Activated naive CD8-positive, alpha-beta T cell treated with anti-CD3 and anti-CD28 coated beads, Interleukin-2, amount 10 ng/mL, durations not matched to agents 7 days and 5 days (primary cell): ENCODE results near the gene MOCS1. TPM values are rescaled to one million over a fixed set of nuclear protein-coding genes. Genes with fewer than 3 reads are reported as not detected.
A peak's percentile ranks its signal among the peaks of the same experiment; 100 is the strongest.

Experiments
- ATAC-seq: fragments of 150-1000 bp; cut with Tn5 transposase; one replicate; pipeline ENCODE4 v1.10.0; 2021; ENCODE audit warnings: low read depth, moderate library complexity
- POLR2A ChIA-PET: fragments of 350-600 bp; sonication (Branson Sonifier 250); formaldehyde crosslinking; loops from one replicate; lab custom pipeline; 2021; ENCODE audit warnings: antibody characterized with exemption; lab: Charles Lee
- DNase-seq: peaks from one replicate; pipeline ENCODE4 v3.0.0; 2021
- H3K27ac Mint-ChIP-seq: one replicate; pipeline ENCODE4 v1.8.0; 2022; ENCODE audit warnings: mild to moderate bottlenecking, mixed read lengths
- H3K27me3 Mint-ChIP-seq: one replicate; pipeline ENCODE4 v1.8.0; 2022; ENCODE audit warnings: mild to moderate bottlenecking, moderate library complexity, mixed read lengths
- H3K36me3 Mint-ChIP-seq: one replicate; pipeline ENCODE4 v1.8.0; 2021; ENCODE audit warnings: mild to moderate bottlenecking, mixed read lengths
- H3K4me1 Mint-ChIP-seq: one replicate; pipeline ENCODE4 v1.8.0; 2021; ENCODE audit warnings: mixed read lengths
- H3K4me3 Mint-ChIP-seq: one replicate; pipeline ENCODE4 v1.8.0; 2022; ENCODE audit warnings: mild to moderate bottlenecking, moderate library complexity, mixed read lengths
- H3K9me3 Mint-ChIP-seq: one replicate; pipeline ENCODE4 v1.8.0; 2021; ENCODE audit warnings: mixed read lengths
- total RNA-seq, 2 experiments: library from RNA; stranded (reverse); gene quantifications; one replicate each; pipeline ENCODE4 v1.2.3, GENCODE V29; 2021

Gene MOCS1
- total RNA-seq, 2 experiments from 2014 or later, result 0.37 to 0.61 TPM

DNA sequence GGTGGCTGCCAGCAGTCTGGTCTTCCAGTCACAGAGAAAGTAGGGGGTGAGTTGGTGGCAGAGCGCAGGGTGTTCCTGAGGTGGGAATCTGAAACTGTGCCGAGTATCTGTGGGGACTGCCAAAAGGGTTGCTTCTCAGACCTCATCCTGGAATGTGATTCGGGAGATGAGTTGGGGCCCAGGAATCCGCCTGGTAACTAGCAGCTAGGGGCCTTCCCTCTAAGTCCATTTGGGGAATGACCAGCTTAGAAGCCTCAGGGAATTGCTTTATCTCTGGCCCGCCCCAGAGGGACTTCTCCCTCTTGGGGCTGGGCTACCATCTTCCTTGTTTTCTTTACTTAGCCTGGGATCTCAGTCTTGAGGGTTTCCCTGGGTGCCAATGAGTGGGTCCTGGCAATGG lies 49.6 kb downstream of the MOCS1 start:
- Mint-ChIP-seq H3K4me3 (no peak overlapping the region), H3K27me3 (peaks cover 5% of the 10 kb centered on the region)
- no peak for DNase-seq

DNA sequence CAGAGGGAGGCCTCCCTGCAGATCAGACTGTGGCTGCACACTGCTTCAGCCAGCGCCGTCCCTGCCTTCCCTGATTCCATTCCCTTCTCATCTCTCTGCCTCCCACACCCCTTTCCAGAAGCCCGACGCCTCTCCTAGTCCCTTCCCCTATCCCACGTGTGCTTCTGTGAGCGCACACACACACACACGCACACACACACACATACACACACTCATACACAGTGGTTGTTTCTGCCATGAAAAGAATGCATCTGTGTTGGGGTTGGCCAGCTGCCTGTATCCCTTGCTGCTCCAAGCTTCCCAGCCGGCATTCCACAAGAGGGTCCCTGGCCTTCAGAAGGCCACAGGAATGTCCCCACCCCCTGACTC lies 51.7 kb downstream of the MOCS1 start:
- Mint-ChIP-seq H3K36me3 (no peaks in the 10 kb centered on the region), H3K27ac (no peak overlapping the region), H3K4me3 (no peak overlapping the region), H3K27me3 (no peaks in the 10 kb centered on the region), H3K9me3 (no peaks in the 10 kb centered on the region), H3K4me1 (no peaks in the 10 kb centered on the region)
- POLR2A ChIA-PET, result no interaction called here
- ATAC-seq (no peak), DNase-seq (no peak)

More for the DNA sequence above, 49.6 kb downstream of the MOCS1 start:
- no peak for ATAC-seq
- POLR2A ChIA-PET, result no interaction called here
- no peaks in the 10 kb centered on the region for H3K36me3 Mint-ChIP-seq
- H3K27ac Mint-ChIP-seq, result no peak overlapping the region
- no peaks in the 10 kb centered on the region for H3K9me3 Mint-ChIP-seq
- H3K4me1 Mint-ChIP-seq, result no peaks in the 10 kb centered on the region

DNA sequence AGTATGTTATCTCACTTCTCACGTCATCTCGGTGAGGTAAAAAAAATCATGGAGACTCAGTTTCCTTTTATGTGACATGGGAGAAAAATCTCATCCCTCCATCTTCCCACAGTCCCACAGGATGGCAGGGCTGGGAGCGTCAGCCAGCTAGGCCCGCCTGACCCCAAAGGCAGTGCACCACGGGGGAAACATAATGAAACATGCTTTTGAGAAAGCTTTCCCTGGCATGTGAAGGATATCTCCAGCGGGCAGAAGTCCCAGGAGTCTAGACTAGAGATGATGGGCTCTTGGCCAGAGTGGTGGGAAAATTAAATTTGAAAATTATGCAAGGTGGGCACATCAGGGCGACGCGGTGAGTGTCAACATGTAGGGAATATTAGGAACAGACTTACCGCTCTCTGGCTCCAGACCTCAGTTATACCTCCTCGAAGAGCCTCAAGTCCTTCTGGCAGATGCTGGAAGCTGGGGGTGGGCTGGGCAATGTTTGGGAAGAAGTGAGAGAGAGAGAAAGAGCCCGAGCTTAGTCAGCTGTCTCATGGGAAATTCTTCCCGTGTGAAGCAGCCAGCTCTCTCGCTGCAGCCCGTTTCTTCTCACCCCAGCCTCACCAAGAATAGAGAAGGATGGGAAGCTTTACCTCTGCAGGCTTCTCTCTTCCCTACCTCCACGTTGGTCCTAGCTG lies 52.3 kb downstream of the MOCS1 start:
- Mint-ChIP-seq H3K4me3 (no peak overlapping the region), H3K4me1 (no peaks in the 10 kb centered on the region), H3K9me3 (no peaks in the 10 kb centered on the region), H3K36me3 (no peaks in the 10 kb centered on the region), H3K27me3 (no peaks in the 10 kb centered on the region), H3K27ac (no peak overlapping the region)
- ATAC-seq, result no peak
- POLR2A ChIA-PET, result no interaction called here
- no peak for DNase-seq

DNA sequence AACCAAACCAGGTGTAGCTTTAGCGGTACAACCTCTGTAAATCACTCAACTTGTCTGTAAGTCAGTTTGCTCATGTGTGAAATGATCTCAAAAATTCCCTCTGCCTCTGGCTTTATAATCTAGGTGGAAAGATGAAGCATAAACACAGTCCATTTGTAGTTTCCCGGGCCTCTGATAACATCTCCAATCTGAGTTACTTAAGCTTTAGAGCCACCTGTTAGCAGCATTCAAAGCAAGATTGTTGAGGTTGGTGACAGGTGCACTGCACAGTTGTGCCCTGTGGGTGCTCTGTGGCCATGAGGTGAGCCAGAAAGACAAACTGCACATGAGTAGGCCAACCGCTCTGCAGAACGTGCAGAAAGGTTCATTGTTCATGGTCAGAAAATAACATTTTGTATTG lies 53.7 kb downstream of the MOCS1 start:
- ATAC-seq (no peak), DNase-seq (no peak)
- POLR2A ChIA-PET, result no interaction called here

DNA sequence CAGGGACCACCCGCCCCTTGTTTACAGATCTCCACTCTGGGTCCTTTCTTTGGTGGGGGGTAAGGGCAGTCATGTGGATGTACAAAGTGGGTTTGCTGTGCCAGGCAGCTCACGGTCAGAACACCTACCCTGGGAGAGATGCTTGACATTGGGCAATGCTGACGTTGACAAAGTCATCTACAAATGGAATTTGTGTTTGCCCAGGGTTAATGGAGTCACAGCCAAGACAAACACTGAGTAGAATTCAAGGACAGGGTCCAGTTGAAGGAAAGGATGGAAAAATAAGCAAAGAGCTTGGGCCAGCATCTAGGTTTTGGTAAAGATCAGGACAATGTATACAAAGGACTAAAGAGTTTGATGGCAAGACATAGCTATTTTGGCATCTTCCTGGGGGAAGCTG lies 54.7 kb downstream of the MOCS1 start:
- no peak for ATAC-seq
- Mint-ChIP-seq H3K27me3 (no peaks in the 10 kb centered on the region), H3K4me1 (no peaks in the 10 kb centered on the region), H3K36me3 (no peaks in the 10 kb centered on the region), H3K27ac (no peak overlapping the region), H3K9me3 (no peaks in the 10 kb centered on the region), H3K4me3 (no peak overlapping the region)
- POLR2A ChIA-PET, result no interaction called here
- no peak for DNase-seq

More for the DNA sequence above, 53.7 kb downstream of the MOCS1 start:
- H3K36me3 Mint-ChIP-seq, result no peaks in the 10 kb centered on the region
- H3K27me3 Mint-ChIP-seq, result no peaks in the 10 kb centered on the region
- no peaks in the 10 kb centered on the region for H3K4me1 Mint-ChIP-seq
- no peak overlapping the region for H3K4me3 Mint-ChIP-seq
- no peaks in the 10 kb centered on the region for H3K9me3 Mint-ChIP-seq
- no peak overlapping the region for H3K27ac Mint-ChIP-seq

DNA sequence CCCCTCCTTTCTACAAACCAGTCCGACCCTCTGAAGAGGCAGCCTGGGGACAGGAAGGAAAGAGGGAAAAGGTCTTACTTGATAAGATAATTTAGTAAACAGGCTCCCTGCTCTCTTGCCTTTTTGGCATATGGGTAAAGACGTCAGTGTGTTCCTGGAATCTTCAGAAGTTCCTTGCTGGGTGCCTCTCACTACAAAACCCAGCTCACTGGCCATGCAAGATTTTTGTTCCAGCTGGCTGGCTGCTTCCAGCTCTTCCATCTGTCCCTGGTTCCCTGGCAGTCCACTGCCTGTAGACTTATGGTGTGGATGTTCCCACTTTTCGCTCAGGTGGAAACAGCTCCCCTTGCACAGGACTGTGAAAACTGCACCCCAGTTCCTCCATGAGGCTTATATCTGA lies 57.4 kb downstream of the MOCS1 start:
- no peak for ATAC-seq
- H3K9me3 Mint-ChIP-seq, result no peaks in the 10 kb centered on the region

DNA sequence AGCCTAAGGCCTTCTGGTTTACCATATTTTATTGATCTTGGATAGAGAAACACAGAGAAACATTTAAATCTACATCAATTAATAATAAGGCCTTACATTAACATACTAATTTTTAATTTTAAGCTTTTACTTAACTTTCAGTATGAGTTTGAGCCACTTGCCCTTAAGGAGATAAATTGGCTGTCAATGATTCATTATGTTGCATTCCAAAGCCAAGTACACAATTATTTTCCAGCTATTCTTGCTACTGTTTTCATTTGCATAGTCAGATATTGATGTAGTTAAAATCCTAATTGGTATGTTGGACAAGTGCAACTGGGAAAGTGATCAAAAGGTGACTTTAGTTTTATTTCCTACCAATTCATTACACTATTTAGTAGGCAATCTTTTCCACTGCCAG lies 58.2 kb downstream of the MOCS1 start:
- ATAC-seq (no peak), DNase-seq (no peak)
- H3K36me3 Mint-ChIP-seq, result no peaks in the 10 kb centered on the region
- no peaks in the 10 kb centered on the region for H3K4me1 Mint-ChIP-seq
- POLR2A ChIA-PET, result no interaction called here
- no peaks in the 10 kb centered on the region for H3K27me3 Mint-ChIP-seq
- no peak overlapping the region for H3K4me3 Mint-ChIP-seq
- H3K27ac Mint-ChIP-seq, result no peak overlapping the region
- no peaks in the 10 kb centered on the region for H3K9me3 Mint-ChIP-seq

More for the DNA sequence above, 57.4 kb downstream of the MOCS1 start:
- Mint-ChIP-seq H3K4me3 (no peak overlapping the region), H3K27me3 (no peaks in the 10 kb centered on the region), H3K4me1 (no peaks in the 10 kb centered on the region), H3K36me3 (no peaks in the 10 kb centered on the region), H3K27ac (no peak overlapping the region)
- POLR2A ChIA-PET, result no interaction called here
- no peak for DNase-seq

DNA sequence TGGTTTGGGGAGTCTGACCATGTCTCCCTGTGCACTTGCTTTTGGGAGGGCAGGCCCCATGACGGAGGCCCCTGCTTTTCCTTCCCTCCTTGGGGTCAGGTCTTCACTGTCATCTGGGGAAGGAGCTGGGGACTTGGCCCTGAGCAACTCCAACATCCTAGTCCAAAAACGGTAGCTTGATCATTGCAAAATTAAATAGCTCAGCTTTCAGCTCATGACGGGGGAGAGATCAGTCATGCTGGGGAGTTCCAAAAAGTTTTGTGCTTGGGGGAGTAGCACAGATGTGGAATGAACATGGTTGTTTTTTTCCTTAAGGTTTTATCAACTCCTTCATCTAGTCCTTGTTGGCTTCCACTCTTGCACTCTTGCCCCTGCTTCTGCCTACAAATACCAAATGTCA lies 60.8 kb downstream of the MOCS1 start:
- POLR2A ChIA-PET, result no interaction called here
- H3K27ac Mint-ChIP-seq, result no peak overlapping the region
- H3K4me1 Mint-ChIP-seq, result no peaks in the 10 kb centered on the region
- no peaks in the 10 kb centered on the region for H3K36me3 Mint-ChIP-seq
- H3K9me3 Mint-ChIP-seq, result no peaks in the 10 kb centered on the region
- peaks cover 2% of the 10 kb centered on the region for H3K27me3 Mint-ChIP-seq
- H3K4me3 Mint-ChIP-seq, result no peak overlapping the region
- ATAC-seq (no peak), DNase-seq (no peak)

DNA sequence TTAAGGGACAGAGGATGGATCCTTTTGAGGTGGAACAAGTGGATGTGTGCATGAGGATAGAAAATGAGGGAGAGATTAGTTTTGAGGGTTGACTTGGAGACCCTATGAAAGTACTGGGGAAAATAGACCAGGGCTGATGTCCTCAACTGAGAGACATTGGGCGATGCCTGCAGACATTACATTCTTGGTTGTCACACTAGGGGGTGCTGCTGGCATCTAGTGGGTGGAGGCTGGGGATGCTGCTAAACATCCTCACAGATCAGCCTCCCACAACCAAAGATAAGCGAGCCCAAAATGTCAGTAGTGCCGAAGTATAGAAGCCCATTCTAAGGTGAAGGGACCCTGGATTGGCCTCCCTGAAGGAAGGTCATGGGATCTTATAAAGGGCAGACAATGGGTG lies 63.3 kb downstream of the MOCS1 start:
- no peaks in the 10 kb centered on the region for H3K9me3 Mint-ChIP-seq
- no peak for ATAC-seq
- H3K36me3 Mint-ChIP-seq, result no peaks in the 10 kb centered on the region
- POLR2A ChIA-PET, result no interaction called here
- no peak overlapping the region for H3K27ac Mint-ChIP-seq
- H3K4me1 Mint-ChIP-seq, result no peaks in the 10 kb centered on the region
- peaks cover 2% of the 10 kb centered on the region for H3K27me3 Mint-ChIP-seq
- H3K4me3 Mint-ChIP-seq, result no peak overlapping the region
- DNase-seq, result no peak

DNA sequence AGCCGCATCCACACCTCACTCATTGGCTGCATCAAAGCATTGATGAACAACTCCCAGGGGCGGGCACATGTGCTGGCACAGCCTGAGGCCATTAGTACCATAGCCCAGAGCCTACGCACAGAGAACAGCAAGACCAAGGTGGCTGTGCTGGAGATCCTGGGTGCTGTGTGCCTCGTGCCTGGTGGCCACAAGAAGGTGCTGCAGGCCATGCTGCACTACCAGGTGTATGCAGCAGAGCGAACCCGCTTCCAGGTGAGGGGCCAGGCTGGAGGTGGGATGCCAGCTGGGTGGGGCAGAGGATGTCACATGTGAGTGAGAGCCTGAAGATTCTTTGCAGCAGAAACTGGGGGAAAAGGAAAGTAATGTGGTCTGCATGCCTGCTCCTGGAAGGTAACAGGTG lies 66.7 kb downstream of the MOCS1 start:
- no peaks in the 10 kb centered on the region for H3K36me3 Mint-ChIP-seq
- no peaks in the 10 kb centered on the region for H3K9me3 Mint-ChIP-seq
- H3K4me1 Mint-ChIP-seq, result no peaks in the 10 kb centered on the region
- H3K4me3 Mint-ChIP-seq, result no peak overlapping the region
- no peak overlapping the region for H3K27ac Mint-ChIP-seq
- H3K27me3 Mint-ChIP-seq, result peaks cover 2% of the 10 kb centered on the region
- POLR2A ChIA-PET, result no interaction called here
- DNase-seq, result no peak
- no peak for ATAC-seq

DNA sequence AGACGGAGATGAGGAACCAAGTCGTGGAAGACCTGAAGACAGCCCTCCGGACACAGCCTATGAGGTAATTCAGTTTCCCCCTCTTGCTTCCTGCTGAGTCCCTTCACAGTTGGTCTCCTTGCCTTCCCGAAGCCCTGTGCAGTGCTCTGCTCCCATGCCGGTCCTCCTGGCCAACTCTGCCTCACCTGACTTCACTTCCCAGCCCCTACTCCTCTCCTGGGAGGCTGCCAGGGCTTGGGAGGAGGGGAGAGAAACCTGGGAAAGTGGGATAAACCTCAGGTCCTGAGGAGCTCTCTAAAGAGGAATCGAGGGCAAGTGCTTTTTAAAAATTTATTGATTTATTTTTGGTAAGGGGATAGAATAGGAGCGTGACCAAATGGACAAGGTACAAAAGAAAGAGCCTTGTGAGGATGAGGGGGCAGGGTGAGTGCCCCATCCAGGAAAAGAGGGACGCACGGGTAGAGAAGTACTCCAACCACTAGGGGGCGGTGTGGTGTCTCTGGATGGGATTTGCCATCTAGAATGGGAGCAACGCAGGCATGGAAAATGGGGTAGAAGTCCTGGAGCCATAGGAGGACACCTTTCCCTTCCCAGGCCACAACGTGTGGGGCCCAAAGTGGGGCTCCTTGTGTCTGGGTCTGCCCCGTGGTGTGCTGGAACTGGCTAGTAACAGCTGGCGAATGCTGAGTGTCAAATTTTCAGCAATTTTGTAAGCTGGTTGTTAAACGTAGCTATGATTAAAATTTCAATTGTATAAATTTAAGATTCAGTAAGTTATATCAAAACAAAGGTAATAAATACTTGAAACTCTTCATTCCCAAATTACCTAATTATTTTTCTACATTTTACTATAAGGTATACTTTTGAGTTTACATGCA lies 69.0 kb downstream of the MOCS1 start:
- Mint-ChIP-seq H3K27ac (no peak overlapping the region), H3K27me3 (peaks cover 8% of the 10 kb centered on the region), H3K9me3 (no peaks in the 10 kb centered on the region), H3K4me1 (no peaks in the 10 kb centered on the region), H3K4me3 (no peak overlapping the region), H3K36me3 (no peaks in the 10 kb centered on the region)
- POLR2A ChIA-PET, result no interaction called here
- DNase-seq (peak; percentile 55), ATAC-seq (peak; percentile 36)

DNA sequence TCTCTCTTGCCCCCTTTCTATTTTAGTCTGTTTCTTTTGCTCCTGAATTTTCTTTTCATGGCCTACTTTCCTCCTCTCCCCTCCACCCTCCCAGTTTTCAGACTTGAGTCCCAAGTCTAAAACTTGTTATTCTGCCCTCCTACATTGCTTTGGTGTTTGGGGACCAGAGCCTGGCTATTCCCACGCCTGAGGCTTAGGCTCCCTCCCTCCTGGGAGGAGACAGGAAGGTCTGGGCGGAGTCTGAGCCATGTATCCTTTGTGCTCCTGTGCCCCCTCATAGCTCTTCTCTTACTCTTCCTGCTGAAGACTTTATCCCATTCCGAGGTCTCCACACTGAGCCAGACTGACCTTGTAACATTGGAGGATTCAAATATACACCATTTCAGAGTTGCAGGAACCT lies 72.6 kb downstream of the MOCS1 start:
- H3K27ac Mint-ChIP-seq, result no peak overlapping the region
- H3K36me3 Mint-ChIP-seq, result no peaks in the 10 kb centered on the region
- POLR2A ChIA-PET, result no interaction called here
- ATAC-seq (no peak), DNase-seq (no peak)
- no peak overlapping the region for H3K4me3 Mint-ChIP-seq
- no peaks in the 10 kb centered on the region for H3K4me1 Mint-ChIP-seq
- peaks cover 14% of the 10 kb centered on the region for H3K27me3 Mint-ChIP-seq
- no peaks in the 10 kb centered on the region for H3K9me3 Mint-ChIP-seq

DNA sequence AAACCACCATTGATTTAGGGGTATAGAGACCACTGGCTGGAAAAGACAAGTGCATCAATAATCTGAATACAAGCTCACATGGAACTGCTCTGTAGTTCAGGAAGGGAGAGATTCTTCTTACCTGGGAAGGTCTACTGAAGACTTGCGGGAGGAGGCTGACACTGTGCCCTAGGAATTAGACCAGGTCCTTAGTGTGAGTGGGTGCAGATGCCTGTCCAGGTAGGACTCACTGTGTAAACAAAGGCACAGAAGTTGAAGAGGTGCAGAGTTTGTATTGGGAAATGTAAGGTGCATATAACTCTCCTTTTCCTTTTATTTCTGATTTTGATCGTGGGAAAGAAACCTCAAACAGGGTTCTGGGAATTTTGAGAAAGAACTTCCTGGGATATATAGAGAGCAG lies 75.2 kb downstream of the MOCS1 start:
- POLR2A ChIA-PET, result no interaction called here
- H3K9me3 Mint-ChIP-seq, result no peaks in the 10 kb centered on the region
- peaks cover 14% of the 10 kb centered on the region for H3K27me3 Mint-ChIP-seq
- no peak overlapping the region for H3K27ac Mint-ChIP-seq
- DNase-seq (no peak), ATAC-seq (no peak)
- H3K4me3 Mint-ChIP-seq, result no peak overlapping the region
- H3K4me1 Mint-ChIP-seq, result no peaks in the 10 kb centered on the region
- H3K36me3 Mint-ChIP-seq, result no peaks in the 10 kb centered on the region

DNA sequence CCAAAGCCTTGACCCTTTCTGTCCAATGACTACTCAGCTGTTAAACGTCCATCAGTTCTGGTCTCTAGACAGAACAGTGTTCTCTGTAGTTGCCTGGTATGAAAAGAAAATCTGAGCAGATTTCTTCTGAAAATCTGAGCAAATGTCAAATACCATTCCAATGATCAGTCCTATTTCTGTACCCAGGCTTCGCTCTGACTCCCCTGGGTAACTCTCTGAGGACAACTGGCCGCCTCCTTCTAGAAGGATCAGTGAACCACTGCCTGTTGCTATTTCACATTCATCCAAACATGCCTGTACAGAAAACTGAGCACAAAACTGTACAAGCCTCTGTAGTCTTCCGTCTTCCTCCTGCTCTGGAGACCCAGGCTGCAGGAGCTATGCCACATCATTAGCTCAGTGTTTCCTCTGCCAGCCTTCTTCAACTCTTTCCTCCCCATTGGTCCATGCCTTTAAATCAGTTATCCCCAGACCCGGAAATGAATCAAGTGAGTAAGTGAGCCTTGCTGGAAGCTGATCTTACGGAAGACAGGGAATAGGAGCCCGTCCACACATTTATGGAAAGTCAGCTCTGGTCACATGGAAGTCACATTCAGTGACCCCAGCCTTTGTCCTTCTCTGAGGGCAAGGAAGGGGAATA lies 78.8 kb downstream of the MOCS1 start:
- Mint-ChIP-seq H3K36me3 (no peaks in the 10 kb centered on the region), H3K4me1 (no peaks in the 10 kb centered on the region), H3K27me3 (peaks cover 8% of the 10 kb centered on the region), H3K4me3 (no peak overlapping the region), H3K9me3 (no peaks in the 10 kb centered on the region), H3K27ac (no peak overlapping the region)
- DNase-seq (no peak), ATAC-seq (no peak)
- POLR2A ChIA-PET, result no interaction called here
